ENCODE results near the gene NCKAP5.

Gene NCKAP5

GRCh38 chr2:132730611-132731010 lies 837.7 kb downstream of the NCKAP5 start:
- no CpG with 5 or more reads among the region's 6 CpGs for WGBS, 2 donors (ENCODE audit: extremely low coverage in 2 of 2, insufficient read length in 2 of 2, insufficient replicate concordance in 1 of 2)
- Histone ChIP-seq H2BK5ac (ENCODE audit: low read length) (no peak overlapping the region), H2AK5ac (ENCODE audit: low read depth, low read length) (no peak overlapping the region), H2AFZ (ENCODE audit: low read length) (no peak overlapping the region), H4K8ac (ENCODE audit: low read depth, low read length) (no peak overlapping the region), H3K4me2 (ENCODE audit: insufficient read depth, low read length, poor library complexity, severe bottlenecking) (no peak overlapping the region), H3K4ac (ENCODE audit: low read length) (no peak overlapping the region), H3K9ac (ENCODE audit: low read depth, low read length, poor library complexity) (no peak overlapping the region), H3K36me3 (replicated peaks in 1 of 2; ENCODE audit: control insufficient read depth in 2 of 2, insufficient read depth in 2 of 2, low read length in 2 of 2) (peaks cover 0 to 77% of the 10 kb centered on the region in 2 donors), H3K9me3 (replicated peaks in 1 of 2; ENCODE audit: control insufficient read depth in 2 of 2, insufficient read depth in 1 of 2, low read depth in 1 of 2, low read length in 2 of 2) (no peaks in the 10 kb centered on the region), H3K4me3 (ENCODE audit: low read length in 2 of 2) (no peak overlapping the region), H3K27me3 (ENCODE audit: control insufficient read depth in 3 of 3, insufficient read depth in 3 of 3, low read depth in 1 of 3, low read length in 3 of 3) (no peaks in the 10 kb centered on the region), H3K79me1 (ENCODE audit: low read depth, low read length) (no peaks in the 10 kb centered on the region), H3K18ac (ENCODE audit: low read length) (no peak overlapping the region), H3K4me1 (ENCODE audit: control insufficient read depth in 2 of 2, insufficient read depth in 1 of 2, low read depth in 1 of 2, low read length in 2 of 2) (peaks cover 0 to 3% of the 10 kb centered on the region in 2 donors), H2BK120ac (ENCODE audit: low read depth, low read length) (no peak overlapping the region), H3K23ac (ENCODE audit: low read depth, low read length, poor library complexity) (no peak overlapping the region), H3K14ac (ENCODE audit: low read length) (no peak overlapping the region), H3K27ac (replicated peaks; ENCODE audit: low read length) (no peak overlapping the region), H2BK12ac (ENCODE audit: low read length) (no peak overlapping the region), H2BK15ac (ENCODE audit: low read length) (no peak overlapping the region), H4K91ac (ENCODE audit: low read depth, low read length, poor library complexity) (no peak overlapping the region)
- DNase-seq (ENCODE audit: low spot score), result no peak

GRCh38 chr2:132729522-132729921 lies 838.7 kb downstream of the NCKAP5 start:
- Histone ChIP-seq H2BK12ac (ENCODE audit: low read length) (no peak overlapping the region), H3K79me1 (ENCODE audit: low read depth, low read length) (no peaks in the 10 kb centered on the region), H3K36me3 (replicated peaks in 1 of 2; ENCODE audit: control insufficient read depth in 2 of 2, insufficient read depth in 2 of 2, low read length in 2 of 2) (peaks cover 0 to 84% of the 10 kb centered on the region in 2 donors), H3K14ac (ENCODE audit: low read length) (no peak overlapping the region), H2BK120ac (ENCODE audit: low read depth, low read length) (no peak overlapping the region), H3K4me1 (ENCODE audit: control insufficient read depth in 2 of 2, insufficient read depth in 1 of 2, low read depth in 1 of 2, low read length in 2 of 2) (peaks cover 0 to 3% of the 10 kb centered on the region in 2 donors), H2AK5ac (ENCODE audit: low read depth, low read length) (no peak overlapping the region), H3K4me2 (ENCODE audit: insufficient read depth, low read length, poor library complexity, severe bottlenecking) (no peak overlapping the region), H3K27ac (replicated peaks; ENCODE audit: low read length) (no peak overlapping the region), H3K23ac (ENCODE audit: low read depth, low read length, poor library complexity) (no peak overlapping the region), H2AFZ (ENCODE audit: low read length) (no peak overlapping the region), H3K18ac (ENCODE audit: low read length) (no peak overlapping the region), H3K9ac (ENCODE audit: low read depth, low read length, poor library complexity) (no peak overlapping the region), H3K9me3 (replicated peaks in 1 of 2; ENCODE audit: control insufficient read depth in 2 of 2, insufficient read depth in 1 of 2, low read depth in 1 of 2, low read length in 2 of 2) (no peaks in the 10 kb centered on the region), H2BK5ac (ENCODE audit: low read length) (no peak overlapping the region), H2BK15ac (ENCODE audit: low read length) (no peak overlapping the region), H3K4me3 (ENCODE audit: low read length in 2 of 2) (no peak overlapping the region), H4K8ac (ENCODE audit: low read depth, low read length) (no peak overlapping the region), H4K91ac (ENCODE audit: low read depth, low read length, poor library complexity) (no peak overlapping the region), H3K27me3 (ENCODE audit: control insufficient read depth in 3 of 3, insufficient read depth in 3 of 3, low read depth in 1 of 3, low read length in 3 of 3) (no peaks in the 10 kb centered on the region), H3K4ac (ENCODE audit: low read length) (no peak overlapping the region)
- DNase-seq (ENCODE audit: low spot score), result no peak

- Histone ChIP-seq H2BK120ac (ENCODE audit: low read depth, low read length) (no peak overlapping the region), H3K79me1 (ENCODE audit: low read depth, low read length) (no peaks in the 10 kb centered on the region), H2AK5ac (ENCODE audit: low read depth, low read length) (no peak overlapping the region), H2BK12ac (ENCODE audit: low read length) (no peak overlapping the region), H3K4ac (ENCODE audit: low read length) (no peak overlapping the region), H4K8ac (ENCODE audit: low read depth, low read length) (no peak overlapping the region), H3K23ac (ENCODE audit: low read depth, low read length, poor library complexity) (no peak overlapping the region), H3K9me3 (replicated peaks in 1 of 2; ENCODE audit: control insufficient read depth in 2 of 2, insufficient read depth in 1 of 2, low read depth in 1 of 2, low read length in 2 of 2) (peaks cover 0 to 1% of the 10 kb centered on the region in 2 donors), H3K4me1 (ENCODE audit: control insufficient read depth in 2 of 2, insufficient read depth in 1 of 2, low read depth in 1 of 2, low read length in 2 of 2) (peaks cover 0 to 6% of the 10 kb centered on the region in 2 donors), H3K9ac (ENCODE audit: low read depth, low read length, poor library complexity) (no peak overlapping the region), H3K27me3 (ENCODE audit: control insufficient read depth in 3 of 3, insufficient read depth in 3 of 3, low read depth in 1 of 3, low read length in 3 of 3) (no peaks in the 10 kb centered on the region), H2BK5ac (ENCODE audit: low read length) (no peak overlapping the region), H3K14ac (ENCODE audit: low read length) (no peak overlapping the region), H2AFZ (ENCODE audit: low read length) (no peak overlapping the region), H2BK15ac (ENCODE audit: low read length) (no peak overlapping the region), H3K4me2 (ENCODE audit: insufficient read depth, low read length, poor library complexity, severe bottlenecking) (no peak overlapping the region), H4K91ac (ENCODE audit: low read depth, low read length, poor library complexity) (no peak overlapping the region), H3K18ac (ENCODE audit: low read length) (no peak overlapping the region), H3K27ac (replicated peaks; ENCODE audit: low read length) (no peak overlapping the region), H3K36me3 (replicated peaks in 1 of 2; ENCODE audit: control insufficient read depth in 2 of 2, insufficient read depth in 2 of 2, low read length in 2 of 2) (peaks cover 0 to 97% of the 10 kb centered on the region in 2 donors), H3K4me3 (ENCODE audit: low read length in 2 of 2) (no peak overlapping the region)
- no CpG with 5 or more reads among the region's 4 CpGs for WGBS, 2 donors (ENCODE audit: extremely low coverage in 2 of 2, insufficient read length in 2 of 2, insufficient replicate concordance in 1 of 2)
- DNase-seq (ENCODE audit: low spot score), result no peak
These were observed 842.1 kb downstream of the NCKAP5 start for GRCh38 chr2:132726155-132726554.

GRCh38 chr2:132725748-132726147 lies 842.5 kb downstream of the NCKAP5 start:
- no peak overlapping the region for H2BK15ac ChIP-seq (ENCODE audit: low read length)
- no peak overlapping the region for H3K23ac ChIP-seq (ENCODE audit: low read depth, low read length, poor library complexity)
- no peak overlapping the region for H3K14ac ChIP-seq (ENCODE audit: low read length)
- H3K9me3 ChIP-seq (replicated peaks in 1 of 2; ENCODE audit: control insufficient read depth in 2 of 2, insufficient read depth in 1 of 2, low read depth in 1 of 2, low read length in 2 of 2), result peaks cover 0 to 1% of the 10 kb centered on the region in 2 donors
- no peak overlapping the region for H3K27ac ChIP-seq (replicated peaks; ENCODE audit: low read length)
- H2BK5ac ChIP-seq (ENCODE audit: low read length), result no peak overlapping the region
- H4K8ac ChIP-seq (ENCODE audit: low read depth, low read length), result no peak overlapping the region
- no peak overlapping the region for H2BK12ac ChIP-seq (ENCODE audit: low read length)
- WGBS, 2 donors (ENCODE audit: extremely low coverage in 2 of 2, insufficient read length in 2 of 2, insufficient replicate concordance in 1 of 2), result no CpG with 5 or more reads among the region's 9 CpGs
- H3K4me3 ChIP-seq (ENCODE audit: low read length in 2 of 2), result no peak overlapping the region
- peaks cover 0 to 6% of the 10 kb centered on the region in 2 donors for H3K4me1 ChIP-seq (ENCODE audit: control insufficient read depth in 2 of 2, insufficient read depth in 1 of 2, low read depth in 1 of 2, low read length in 2 of 2)
- no peaks in the 10 kb centered on the region for H3K27me3 ChIP-seq (ENCODE audit: control insufficient read depth in 3 of 3, insufficient read depth in 3 of 3, low read depth in 1 of 3, low read length in 3 of 3)
- H3K18ac ChIP-seq (ENCODE audit: low read length), result no peak overlapping the region
- no peak overlapping the region for H3K4ac ChIP-seq (ENCODE audit: low read length)
- no peak for DNase-seq (ENCODE audit: low spot score)
- no peak overlapping the region for H3K4me2 ChIP-seq (ENCODE audit: insufficient read depth, low read length, poor library complexity, severe bottlenecking)
- no peaks in the 10 kb centered on the region for H3K79me1 ChIP-seq (ENCODE audit: low read depth, low read length)
- H2AK5ac ChIP-seq (ENCODE audit: low read depth, low read length), result no peak overlapping the region
- H2BK120ac ChIP-seq (ENCODE audit: low read depth, low read length), result no peak overlapping the region
- H3K36me3 ChIP-seq (replicated peaks in 1 of 2; ENCODE audit: control insufficient read depth in 2 of 2, insufficient read depth in 2 of 2, low read length in 2 of 2), result peaks cover 0 to 97% of the 10 kb centered on the region in 2 donors
- no peak overlapping the region for H3K9ac ChIP-seq (ENCODE audit: low read depth, low read length, poor library complexity)
- H4K91ac ChIP-seq (ENCODE audit: low read depth, low read length, poor library complexity), result no peak overlapping the region
- H2AFZ ChIP-seq (ENCODE audit: low read length), result no peak overlapping the region
